Suprapubic skin (tissue), 4 donors: Measurements from ENCODE around the gene SUPT16H.

Experiments
- CTCF ChIP-seq, 2 donors: fragments of 200-600 bp in 1 of 2; fragments of 450-650 bp in 1 of 2; sonication (generic) in 1 of 2; IDR thresholded peaks; one replicate each; pipeline ENCODE4 v1.5.1; 2016 to 2019; ENCODE audit warnings: antibody characterized with exemption in 2 of 2, mild to moderate bottlenecking in 1 of 2, moderate library complexity in 1 of 2
- EP300 ChIP-seq: sonication (generic); formaldehyde crosslinking; IDR thresholded peaks from one replicate; pipeline ENCODE4 v1.6.1; 2017; ENCODE audit warnings: antibody characterized with exemption
- POLR2A ChIP-seq, 2 donors: fragments of 450-650 bp; IDR thresholded peaks; one replicate each; pipeline ENCODE4 v1.6.1; 2017; ENCODE audit warnings: antibody characterized with exemption in 2 of 2, mild to moderate bottlenecking in 2 of 2, moderate library complexity in 2 of 2
- POLR2AphosphoS5 ChIP-seq, 3 donors: sonication (generic); formaldehyde crosslinking; IDR thresholded peaks; one replicate each; pipeline ENCODE4 v1.6.1; 2017; ENCODE audit warnings: antibody characterized with exemption in 3 of 3

GRCh38 chr14:21343035-21343794, 40.6 kb downstream of the SUPT16H start:
- no peak for TF ChIP-seq CTCF (IDR thresholded peaks at IDR 0.05)
- TF ChIP-seq POLR2A (IDR thresholded peaks at IDR 0.05), result no peak
- no peak for TF ChIP-seq POLR2AphosphoS5 (IDR thresholded peaks at IDR 0.05)
- TF ChIP-seq EP300, result no peak
